Hepatocyte (in vitro differentiated cells): ENCODE measurements around the gene EMC1. TPM values are rescaled to one million over a fixed set of nuclear protein-coding genes. Genes with fewer than 3 reads are reported as not detected.

ENCODE experiments used
- DNase-seq: peaks from one replicate; pipeline ENCODE4 v3.0.0-alpha.2; 2016; ENCODE audit warnings: low spot score
- H2AFZ ChIP-seq: fragments of 200-600 bp; sonication (generic); 2 replicates; pipeline ENCODE4 v1.6.0; 2016; ENCODE audit warnings: antibody characterized with exemption, mild to moderate bottlenecking
- H3K27ac ChIP-seq: fragments of 200-600 bp; sonication (generic); 2 replicates; pipeline ENCODE4 v1.5.1; 2016; ENCODE audit warnings: mild to moderate bottlenecking
- H3K27me3 ChIP-seq: fragments of 200-600 bp; sonication (generic); 2 replicates; pipeline ENCODE4 v1.6.1; 2016
- H3K36me3 ChIP-seq: fragments of 200-600 bp; sonication (generic); replicated peaks from 2 replicates; pipeline ENCODE4 v1.5.1; 2016; ENCODE audit warnings: low read depth; ENCODE audit not compliant: insufficient read depth
- H3K4me1 ChIP-seq: fragments of 200-600 bp; sonication (generic); 2 replicates; pipeline ENCODE4 v1.5.1; 2016; ENCODE audit warnings: mild to moderate bottlenecking, moderate library complexity; ENCODE audit not compliant: insufficient read depth
- H3K4me2 ChIP-seq: fragments of 200-600 bp; sonication (generic); 2 replicates; pipeline ENCODE4 v1.6.0; 2016
- H3K4me3 ChIP-seq: fragments of 200-600 bp; sonication (generic); 2 replicates; pipeline ENCODE4 v1.5.1; 2016; ENCODE audit warnings: mild to moderate bottlenecking
- H3K79me2 ChIP-seq: fragments of 200-600 bp; sonication (generic); 2 replicates; pipeline ENCODE4 v1.6.0; 2017; ENCODE audit warnings: mild to moderate bottlenecking
- H3K9me2 ChIP-seq: fragments of 200-600 bp; sonication (generic); replicated peaks from 2 replicates; pipeline ENCODE4 v1.6.0; 2017; ENCODE audit warnings: mild to moderate bottlenecking; ENCODE audit not compliant: insufficient read depth
- H3K9me3 ChIP-seq: fragments of 200-600 bp; sonication (generic); 2 replicates; pipeline ENCODE4 v1.5.1; 2016; ENCODE audit warnings: low read depth, mild to moderate bottlenecking
- H4K20me1 ChIP-seq: fragments of 200-600 bp; sonication (generic); 2 replicates; pipeline ENCODE4 v1.6.0; 2016; ENCODE audit warnings: mild to moderate bottlenecking; ENCODE audit not compliant: insufficient read depth, poor library complexity, severe bottlenecking
- EZH2 ChIP-seq: fragments of 200-600 bp; sonication (generic); IDR thresholded peaks from 2 replicates; pipeline ENCODE4 v1.6.1; 2016; ENCODE audit warnings: antibody characterized with exemption, mild to moderate bottlenecking, borderline replicate concordance
- EZH2phosphoT487 ChIP-seq: fragments of 200-600 bp; sonication (generic); IDR thresholded peaks from one replicate; pipeline ENCODE4 v1.6.1; 2018; ENCODE audit warnings: antibody characterized with exemption, mild to moderate bottlenecking, low read depth, moderate library complexity; ENCODE audit not compliant: unreplicated experiment, severe bottlenecking
- WGBS: methylation state at CpG from one replicate; pipeline ENCODE4 v1.1.6; 2016; ENCODE audit warnings: low lambda C conversion rate; ENCODE audit errors: missing lambda C conversion rate; 5-methylcytosine and 5-hydroxymethylcytosine counted together
- polyA plus RNA-seq: library from polyadenylated mRNA; unstranded; fragments of >200 nt; fragmentation: Nextera tagmentation; extraction: Ambion mirVana; gene quantifications from 2 replicates; pipeline ENCODE4 v1.2.1, GENCODE V29; 2016
- total RNA-seq: library from RNA; depleted of rRNA; stranded (reverse); fragments of >200 nt; gene quantifications from 2 replicates; pipeline ENCODE4 v1.2.3, GENCODE V29; 2014
- TF ChIP-seq, protein P1 (sequence below): fragments of 200-600 bp; sonication (generic); IDR thresholded peaks from 2 replicates; pipeline ENCODE4 v1.5.1; 2016; ENCODE audit warnings: antibody characterized with exemption, mild to moderate bottlenecking; ENCODE audit not compliant: poor library complexity

The EMC1 gene
- total and polyA plus RNA-seq, 2 experiments from 2014 or later = 33.2 to 35.8 TPM

DNA sequence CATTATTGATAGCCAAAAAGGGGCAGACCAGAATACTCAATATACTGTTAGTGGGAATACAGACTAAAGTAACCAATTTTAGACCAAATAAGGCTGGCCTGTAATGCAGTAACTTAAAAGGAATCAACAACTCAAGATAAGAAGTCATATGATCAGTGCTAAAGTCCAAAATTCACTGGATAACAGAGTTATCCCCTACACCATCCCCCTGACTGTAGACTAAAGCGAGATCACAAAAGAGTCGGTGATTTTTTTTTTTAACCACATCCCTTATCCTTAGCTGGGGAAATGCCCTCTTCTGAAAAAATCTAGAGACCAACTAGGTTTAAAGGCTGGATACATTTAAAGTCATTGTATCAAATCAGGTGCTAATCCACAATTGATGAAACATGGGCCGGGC is 48.9 kb downstream of the EMC1 start:
- Histone ChIP-seq H3K27ac (peak overlapping the region; percentile 79), H3K9me2 (no peaks in the 10 kb centered on the region), H3K9me3 (no peaks in the 10 kb centered on the region), H3K27me3 (no peaks in the 10 kb centered on the region), H3K4me1 (peaks cover 58% of the 10 kb centered on the region), H3K4me2 (peak overlapping the region; percentile 63), H2AFZ (no peak overlapping the region), H3K4me3 (no peak overlapping the region), H3K36me3 (no peaks in the 10 kb centered on the region), H4K20me1 (peaks cover 49% of the 10 kb centered on the region), H3K79me2 (peaks cover 97% of the 10 kb centered on the region)
- 50% methylated on average over 3 of the region's 3 CpGs for WGBS
- TF ChIP-seq, protein P1, sequence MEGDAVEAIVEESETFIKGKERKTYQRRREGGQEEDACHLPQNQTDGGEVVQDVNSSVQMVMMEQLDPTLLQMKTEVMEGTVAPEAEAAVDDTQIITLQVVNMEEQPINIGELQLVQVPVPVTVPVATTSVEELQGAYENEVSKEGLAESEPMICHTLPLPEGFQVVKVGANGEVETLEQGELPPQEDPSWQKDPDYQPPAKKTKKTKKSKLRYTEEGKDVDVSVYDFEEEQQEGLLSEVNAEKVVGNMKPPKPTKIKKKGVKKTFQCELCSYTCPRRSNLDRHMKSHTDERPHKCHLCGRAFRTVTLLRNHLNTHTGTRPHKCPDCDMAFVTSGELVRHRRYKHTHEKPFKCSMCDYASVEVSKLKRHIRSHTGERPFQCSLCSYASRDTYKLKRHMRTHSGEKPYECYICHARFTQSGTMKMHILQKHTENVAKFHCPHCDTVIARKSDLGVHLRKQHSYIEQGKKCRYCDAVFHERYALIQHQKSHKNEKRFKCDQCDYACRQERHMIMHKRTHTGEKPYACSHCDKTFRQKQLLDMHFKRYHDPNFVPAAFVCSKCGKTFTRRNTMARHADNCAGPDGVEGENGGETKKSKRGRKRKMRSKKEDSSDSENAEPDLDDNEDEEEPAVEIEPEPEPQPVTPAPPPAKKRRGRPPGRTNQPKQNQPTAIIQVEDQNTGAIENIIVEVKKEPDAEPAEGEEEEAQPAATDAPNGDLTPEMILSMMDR = no peak
- no peak for TF ChIP-seq EZH2phosphoT487
- no peak for TF ChIP-seq EZH2
- peak; percentile 54 for DNase-seq

DNA sequence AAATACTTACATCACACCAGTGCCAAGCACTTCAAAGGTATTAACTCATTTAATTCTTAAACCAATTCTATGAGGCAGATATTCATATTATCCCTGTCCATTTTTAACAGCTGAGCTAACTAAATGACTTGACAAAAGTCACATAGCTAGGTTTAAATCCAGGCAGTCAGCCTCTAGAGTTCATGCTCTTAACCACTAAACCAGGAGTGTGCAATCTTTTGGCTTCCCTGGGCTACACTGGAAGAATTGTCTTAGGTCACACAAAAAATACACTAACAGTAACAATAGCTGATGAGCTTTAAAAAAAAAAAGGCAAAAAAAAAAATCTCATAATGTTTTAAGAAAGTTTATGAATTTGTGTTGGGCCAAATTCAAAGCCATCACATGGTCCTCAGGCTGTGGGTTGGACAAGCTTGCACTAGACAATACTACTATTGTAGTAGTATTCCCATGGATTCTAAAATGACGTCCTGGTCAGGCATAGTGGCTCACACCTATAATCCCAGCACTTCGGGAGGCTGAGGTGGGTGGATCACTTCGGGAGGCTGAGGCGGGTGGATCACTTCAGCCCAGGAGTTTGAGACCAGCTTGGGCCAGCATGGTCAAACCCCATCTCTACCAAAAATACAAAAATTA is 51.2 kb downstream of the EMC1 start:
- no peak for TF ChIP-seq EZH2phosphoT487
- TF ChIP-seq, protein P1 = no peak
- no peak for TF ChIP-seq EZH2
- no peak overlapping the region for H3K27ac ChIP-seq
- peaks cover 37% of the 10 kb centered on the region for H3K4me1 ChIP-seq
- no peak for DNase-seq
- H3K4me3 ChIP-seq = no peak overlapping the region
- peaks cover 29% of the 10 kb centered on the region for H4K20me1 ChIP-seq
- H3K36me3 ChIP-seq = no peaks in the 10 kb centered on the region
- H3K9me3 ChIP-seq = no peaks in the 10 kb centered on the region
- H3K9me2 ChIP-seq = no peaks in the 10 kb centered on the region
- H3K79me2 ChIP-seq = peaks cover 77% of the 10 kb centered on the region
- H2AFZ ChIP-seq = no peak overlapping the region
- H3K4me2 ChIP-seq = no peak overlapping the region
- 80% methylated on average over 4 of the region's 4 CpGs for WGBS
- no peaks in the 10 kb centered on the region for H3K27me3 ChIP-seq

DNA sequence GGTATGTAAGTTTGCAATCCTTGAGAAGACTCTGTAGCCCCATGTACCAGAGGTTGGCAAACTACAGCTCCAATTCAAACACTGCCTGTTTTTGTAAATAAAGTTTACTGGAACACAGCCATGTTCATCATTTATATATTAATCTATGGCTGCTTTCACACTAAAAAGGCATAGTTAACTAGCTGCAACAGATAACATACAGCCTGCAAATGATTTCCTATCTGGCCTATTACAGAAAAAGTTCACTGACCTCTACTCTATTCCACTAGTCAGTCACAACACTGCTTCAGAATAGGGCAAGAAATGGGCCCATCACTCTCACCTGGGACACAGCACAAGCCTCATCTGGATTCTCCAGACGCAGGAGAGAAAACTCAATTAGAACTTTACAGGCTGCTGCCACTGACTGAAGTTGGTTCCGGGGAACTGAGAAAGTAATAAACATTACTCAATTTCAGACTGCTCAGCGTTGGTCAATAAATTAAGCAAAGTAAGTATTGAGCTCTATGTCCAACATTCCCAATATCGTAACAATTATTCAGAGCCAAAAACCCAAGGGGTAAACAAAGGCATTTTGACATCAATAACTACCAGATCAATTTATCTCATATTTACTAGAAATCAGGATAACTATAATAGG is 51.9 kb downstream of the EMC1 start:
- H3K9me3 ChIP-seq = no peaks in the 10 kb centered on the region
- no peaks in the 10 kb centered on the region for H3K36me3 ChIP-seq
- H3K27ac ChIP-seq = no peak overlapping the region
- no peak overlapping the region for H3K4me2 ChIP-seq
- no peaks in the 10 kb centered on the region for H3K9me2 ChIP-seq
- DNase-seq = no peak
- no peak overlapping the region for H2AFZ ChIP-seq
- H3K4me1 ChIP-seq = peaks cover 35% of the 10 kb centered on the region
- H4K20me1 ChIP-seq = peaks cover 26% of the 10 kb centered on the region
- H3K4me3 ChIP-seq = no peak overlapping the region
- H3K27me3 ChIP-seq = no peaks in the 10 kb centered on the region
- 90% methylated on average over 4 of the region's 4 CpGs for WGBS
- no peak for TF ChIP-seq EZH2phosphoT487
- TF ChIP-seq EZH2 = no peak
- TF ChIP-seq, protein P1 = no peak
- peaks cover 76% of the 10 kb centered on the region for H3K79me2 ChIP-seq
